HG02884 (cell line): Measurements from ENCODE around the gene DDAH1.
"Not testable (repeated sequence)": the region's sequence is repeated elsewhere in the genome, so short reads cannot be mapped to it uniquely, and the experiment has no call there.

Experiments
- ATAC-seq: cut with Tn5 transposase; IDR thresholded peaks from one replicate; pipeline ENCODE4 v1.9.1; 2021; ENCODE audit warnings: mild to moderate bottlenecking, moderate library complexity; ENCODE audit not compliant: unreplicated experiment

DDAH1 gene

DNA sequence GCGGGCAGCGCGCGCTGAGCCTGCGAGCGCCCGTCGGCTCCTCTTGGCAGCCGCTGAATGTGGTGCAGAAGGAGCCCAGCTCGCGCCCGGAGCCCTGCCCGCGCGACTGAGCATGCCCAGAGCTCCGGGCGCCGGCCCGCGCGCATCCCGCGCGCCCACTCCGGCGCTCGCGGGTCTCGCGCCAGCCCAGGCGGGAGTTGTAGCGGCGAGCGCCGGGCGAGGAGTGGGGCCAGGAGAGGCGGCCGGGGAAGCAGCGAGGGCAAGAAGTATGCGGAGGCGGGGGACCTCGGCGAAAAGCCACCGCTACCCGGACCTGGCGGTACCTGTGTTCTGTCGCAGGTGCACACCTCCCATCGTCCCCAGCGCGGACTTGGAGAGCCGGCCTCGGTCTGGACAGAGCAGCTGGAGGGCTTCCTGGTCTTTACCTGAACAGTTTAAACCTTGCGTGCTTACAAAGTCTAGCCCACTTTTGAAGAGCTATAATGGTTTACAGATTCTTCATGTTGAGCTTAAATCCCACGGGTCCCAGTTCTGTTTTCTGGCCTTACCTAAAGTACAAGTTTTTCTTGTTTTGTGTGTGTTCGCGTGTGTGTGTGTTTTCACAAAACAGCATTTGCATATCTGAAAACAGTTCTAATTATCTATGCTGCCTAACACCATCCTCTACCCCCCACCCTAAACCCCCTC, at the start of gene DDAH1:
Gene DDAH1, minus strand, starts transcription at position 61 of the 687 bp plus-strand sequence. CDS start 114 bp downstream, outside the sequence.
- ATAC-seq: peak; percentile 53

DNA sequence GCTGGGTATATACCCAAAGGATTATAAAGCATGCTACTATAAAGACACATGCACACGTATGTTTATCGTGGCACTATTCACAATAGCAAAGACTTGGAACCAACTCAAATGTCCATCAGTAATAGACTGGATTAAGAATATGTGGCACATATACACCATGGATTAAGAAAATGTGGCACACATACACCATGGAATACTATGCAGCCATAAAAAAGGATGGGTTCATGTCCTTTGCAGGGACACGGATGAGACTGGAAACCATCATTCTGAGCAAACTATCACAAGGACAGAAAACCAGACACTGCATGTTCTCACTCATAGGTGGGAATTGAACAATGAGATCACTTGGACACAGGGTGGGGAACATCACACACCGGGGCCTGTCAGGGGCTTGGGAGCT, 49.0 kb upstream of the DDAH1 start:
- ATAC-seq: not testable (repeated sequence)

DNA sequence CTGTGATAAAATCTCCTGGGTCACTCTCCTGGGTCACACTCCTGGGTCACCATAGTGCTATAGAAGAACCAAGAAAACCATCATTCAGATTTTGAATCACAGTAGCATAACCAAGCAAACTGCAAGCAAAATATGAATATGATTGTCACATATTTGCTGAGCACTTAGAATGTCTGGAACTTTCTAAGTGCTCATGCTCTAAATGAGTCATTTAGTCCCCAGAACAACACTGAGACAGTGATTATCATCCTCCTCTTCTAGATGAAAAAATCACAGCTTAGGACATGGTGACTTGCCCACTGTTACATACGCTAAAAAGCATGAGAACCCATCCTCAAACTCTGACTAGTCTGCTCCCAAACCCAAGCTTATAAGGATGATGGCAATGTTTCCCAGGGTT, 39.5 kb upstream of the DDAH1 start:
- no peak for ATAC-seq

DNA sequence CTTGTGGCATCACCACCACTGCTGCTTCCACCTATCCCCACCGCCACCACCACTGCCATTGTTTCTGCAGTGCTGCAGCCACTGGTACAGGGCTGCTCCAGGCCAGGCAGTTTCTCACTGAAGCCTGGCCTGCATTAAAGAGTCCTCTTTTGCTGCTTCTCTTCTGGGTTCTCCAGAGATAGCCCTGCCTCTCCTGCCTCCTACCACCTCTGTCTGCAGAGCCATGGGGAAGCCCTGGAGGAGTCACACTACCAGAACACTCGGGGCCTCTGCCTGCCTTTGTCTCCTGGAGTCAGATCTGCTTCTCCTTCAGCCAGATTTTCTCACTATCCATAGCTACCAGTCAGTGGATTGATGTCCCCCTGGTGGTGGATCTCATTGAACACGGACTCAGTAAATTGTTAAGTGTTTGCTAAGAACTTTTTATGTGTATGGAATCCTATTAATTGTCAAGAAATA, 37.7 kb upstream of the DDAH1 start:
- ATAC-seq: no peak

DNA sequence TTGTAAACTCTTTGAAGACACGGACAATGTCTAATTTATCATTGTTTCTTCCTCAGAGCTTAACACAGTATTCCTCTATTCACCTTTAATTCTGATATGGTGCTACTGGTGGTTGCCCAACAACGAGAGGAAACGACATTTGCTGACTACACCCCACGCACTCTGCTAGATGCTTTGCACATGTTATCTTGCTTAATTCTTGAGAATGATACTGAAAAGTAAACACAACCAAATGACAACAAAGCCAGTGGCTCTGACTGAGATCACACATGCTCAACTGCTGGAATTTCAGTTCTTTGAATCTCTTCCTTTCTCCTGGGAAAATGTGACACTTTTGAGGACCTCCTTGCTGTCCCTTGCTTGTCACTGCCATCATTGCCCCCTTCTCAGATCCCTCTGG, 37.2 kb upstream of the DDAH1 start:
- ATAC-seq: no peak

DNA sequence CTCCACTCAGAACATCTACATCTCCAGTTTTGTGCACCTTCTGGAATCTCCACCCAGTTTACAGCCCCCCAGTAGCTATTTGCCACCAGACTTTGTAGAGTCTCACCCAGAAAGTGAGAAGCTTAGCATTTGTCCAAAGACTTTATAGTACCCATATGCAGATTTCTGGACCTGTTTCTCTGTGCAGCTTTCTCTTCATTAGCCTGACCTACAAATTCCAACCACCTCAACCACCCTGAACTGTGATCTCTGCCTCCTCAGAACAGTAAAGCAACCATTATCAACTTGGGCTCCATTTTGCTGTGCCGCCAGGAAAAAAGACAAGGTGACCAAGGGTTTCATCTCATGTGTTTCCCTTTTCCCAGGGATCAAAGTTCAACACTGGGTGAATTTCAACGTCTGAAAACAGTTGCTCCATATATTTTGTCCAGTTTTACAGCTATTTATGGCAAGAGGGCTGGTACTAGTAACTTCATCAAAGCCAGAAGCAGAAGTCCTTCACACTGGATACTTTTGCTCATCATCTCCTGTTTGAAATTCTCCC, 36.5 kb upstream of the DDAH1 start:
- no peak for ATAC-seq

DNA sequence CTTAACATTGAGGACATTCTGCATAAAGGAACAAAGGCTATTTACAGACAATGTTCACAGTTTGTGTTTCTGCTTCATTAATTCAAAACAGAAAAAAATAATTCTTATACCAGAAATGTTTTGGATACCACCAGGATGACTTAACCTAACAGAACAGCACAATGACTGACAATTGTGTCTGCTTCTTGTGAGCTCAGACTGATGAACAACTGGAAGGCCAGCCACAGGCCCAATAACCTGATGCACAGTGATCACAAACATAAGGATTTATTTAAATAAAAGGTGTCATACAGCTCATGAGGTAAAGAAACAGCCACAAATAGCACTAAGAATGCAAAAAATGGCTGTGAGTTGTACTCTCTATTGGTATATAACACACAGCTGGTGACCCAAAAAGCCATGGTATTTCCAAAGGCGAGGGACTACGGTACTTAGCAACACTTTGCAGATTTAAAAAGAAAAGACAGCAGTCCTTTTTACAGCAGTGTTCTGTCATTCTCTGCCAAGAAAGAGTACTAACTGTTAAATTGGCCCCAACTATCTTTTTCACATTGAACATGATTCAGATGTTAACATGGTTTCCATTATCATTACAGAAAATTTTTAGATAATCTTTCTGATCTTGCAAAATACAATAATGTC, 32.1 kb upstream of the DDAH1 start:
- no peak for ATAC-seq

DNA sequence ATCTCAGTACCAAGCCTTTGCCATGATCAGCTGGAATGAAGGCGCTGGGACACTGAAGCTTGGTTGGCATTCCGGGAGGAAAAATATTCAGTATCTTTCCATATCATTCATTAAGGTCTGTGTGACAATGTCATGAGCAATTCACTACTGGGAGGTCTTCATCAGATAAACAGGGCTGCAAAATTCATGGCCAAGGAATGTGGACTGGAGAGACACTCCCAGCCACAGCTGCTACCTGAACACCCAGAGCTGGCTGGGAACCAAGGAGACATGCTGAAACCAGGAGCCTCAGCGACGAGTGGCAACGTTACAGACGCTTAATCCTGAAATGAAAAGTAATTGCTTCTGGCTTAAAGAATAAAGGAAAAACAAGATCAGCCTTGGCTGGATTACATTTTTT, 30.6 kb upstream of the DDAH1 start:
- ATAC-seq: no peak

DNA sequence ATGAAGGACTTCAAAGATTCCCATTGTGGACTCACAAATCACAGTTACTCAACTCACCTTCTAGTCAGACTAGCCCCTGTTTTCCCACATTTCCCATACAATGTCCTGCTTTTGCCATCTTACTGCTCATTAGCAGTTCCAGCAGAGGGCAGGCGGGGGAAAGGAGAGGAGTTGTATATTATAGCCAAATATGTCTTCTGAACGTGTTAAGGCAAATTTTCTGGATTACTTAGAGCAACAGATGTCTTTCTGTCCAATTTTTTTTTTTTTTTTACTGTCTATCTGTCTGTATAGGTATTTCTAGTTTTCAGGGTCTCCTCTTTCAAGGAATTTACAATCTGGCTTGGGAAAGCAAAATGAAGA, 29.9 kb upstream of the DDAH1 start:
- no peak for ATAC-seq

DNA sequence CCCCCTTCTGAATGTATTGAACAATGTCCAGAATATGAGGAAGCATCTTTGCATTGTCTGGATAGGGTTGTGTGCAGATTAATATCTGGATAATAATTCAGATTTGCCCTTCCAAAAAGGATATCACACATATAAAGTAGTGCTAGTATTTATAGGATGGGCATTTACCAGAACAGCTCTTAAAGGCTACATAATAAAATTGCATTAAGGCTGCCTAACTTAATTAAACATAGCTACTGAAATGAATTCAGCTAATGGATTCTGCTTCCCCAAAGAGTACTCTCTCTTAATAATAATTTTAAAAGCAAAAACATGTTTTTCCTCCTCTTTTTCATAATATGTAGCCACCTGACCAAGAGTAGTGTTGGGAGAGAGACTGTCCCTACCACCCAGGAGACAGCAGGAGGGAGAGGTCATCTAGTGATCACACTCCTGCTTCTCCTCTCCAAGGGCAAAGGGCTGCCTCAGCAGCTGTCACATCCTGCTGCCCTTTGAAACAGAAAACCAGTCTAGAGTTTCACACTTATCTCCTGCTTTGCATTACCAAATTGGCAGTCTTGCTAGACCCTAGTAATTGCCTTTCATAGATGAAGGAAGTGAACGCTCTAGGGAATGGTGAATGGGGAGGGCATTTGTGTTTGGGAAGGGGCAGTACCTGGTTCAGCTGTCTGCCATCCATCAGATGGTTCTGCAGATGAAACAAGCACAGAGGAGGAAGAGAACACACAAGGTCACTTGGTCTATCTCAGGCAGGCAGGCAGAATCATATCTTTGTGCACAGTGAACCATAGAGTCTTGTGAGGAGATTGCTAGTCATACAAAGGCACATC, 29.3 kb upstream of the DDAH1 start:
- no peak for ATAC-seq

DNA sequence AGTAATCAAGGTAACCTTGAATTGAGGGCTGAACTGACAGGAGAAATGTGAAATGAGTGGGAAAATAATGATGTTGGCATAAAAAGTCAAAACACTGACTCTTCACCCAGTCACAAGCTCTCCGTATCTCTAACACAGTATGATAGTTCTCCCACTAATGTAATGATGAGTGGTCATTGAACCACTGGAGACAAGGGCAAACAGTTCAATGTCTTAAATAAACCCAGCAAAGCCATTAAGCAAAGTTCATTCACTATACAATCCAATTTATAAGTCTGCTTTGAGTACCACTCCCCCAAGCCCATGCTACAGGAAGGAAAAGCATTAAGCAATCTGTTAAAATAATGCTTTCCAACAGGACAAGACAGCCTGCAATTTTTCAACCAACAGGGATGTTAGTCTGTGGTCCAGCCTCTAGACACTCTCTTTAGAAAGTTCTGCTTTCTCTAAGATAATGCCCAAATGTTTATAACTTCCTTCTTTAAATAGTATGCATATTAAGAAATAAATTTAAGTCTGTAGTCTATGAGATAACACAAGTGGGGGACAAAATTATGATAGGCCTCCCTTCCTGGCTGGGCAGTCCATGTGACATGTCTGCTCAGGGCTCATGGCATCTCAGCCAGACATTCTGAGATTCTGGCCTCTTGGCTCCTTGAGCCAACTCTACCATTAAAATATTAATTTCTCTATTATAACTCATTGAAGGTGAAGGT, 25.5 kb upstream of the DDAH1 start:
- ATAC-seq: no peak

DNA sequence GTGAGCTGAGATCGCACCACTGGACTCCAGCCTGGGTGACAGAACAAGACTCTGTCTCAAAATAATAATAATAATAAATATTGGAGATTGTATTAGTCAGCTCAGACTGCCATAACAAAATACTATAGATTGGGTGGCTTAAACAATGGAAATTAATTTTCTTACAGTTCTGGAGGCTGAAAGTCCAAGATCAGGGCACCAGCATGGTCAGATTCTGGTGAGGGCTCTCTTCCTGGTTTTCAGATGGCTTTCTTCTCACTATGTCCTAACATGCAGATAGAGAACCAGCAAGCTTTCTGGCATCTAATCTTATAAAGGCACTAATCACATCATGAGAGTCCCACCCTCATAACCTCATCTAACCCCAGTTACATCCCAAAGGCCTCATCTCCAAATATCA, 23.2 kb upstream of the DDAH1 start:
- no peak for ATAC-seq

DNA sequence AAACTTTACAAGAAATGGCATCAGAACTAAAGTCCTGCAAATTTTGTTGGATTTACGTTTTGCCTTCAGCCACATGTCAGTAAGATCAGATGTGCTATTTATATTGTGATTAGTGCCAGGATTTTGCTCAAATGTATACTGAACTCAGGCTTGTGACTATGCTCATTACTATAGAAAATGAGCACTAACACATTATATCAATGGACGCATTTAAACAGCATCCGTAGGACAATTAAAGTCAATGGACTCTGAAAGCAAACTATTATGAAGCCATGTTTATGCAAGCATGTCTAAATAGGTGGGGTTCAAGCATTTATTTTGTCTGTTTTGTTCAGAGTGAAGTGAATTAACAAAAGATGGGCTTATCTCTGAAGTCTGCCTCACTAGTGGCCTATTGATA, 20.6 kb upstream of the DDAH1 start:
- no peak for ATAC-seq

DNA sequence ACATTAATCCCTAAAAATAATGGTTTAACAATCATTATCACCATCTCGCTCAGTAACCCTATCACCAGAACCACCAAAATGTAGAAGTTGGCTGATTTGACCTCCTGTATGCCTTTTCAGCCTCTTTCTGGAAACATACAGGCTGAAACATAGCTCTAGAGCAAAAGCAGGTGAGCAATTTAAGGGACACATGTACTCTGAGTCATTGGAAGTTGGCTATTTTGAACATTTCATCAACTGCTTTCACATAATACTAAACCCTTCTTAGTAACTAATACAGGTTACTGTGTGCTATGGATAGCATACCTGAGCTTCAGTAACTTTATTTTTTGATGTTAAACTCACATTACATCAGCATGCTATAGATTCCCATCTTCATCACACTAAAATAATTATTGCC, 19.8 kb upstream of the DDAH1 start:
- ATAC-seq: no peak

DNA sequence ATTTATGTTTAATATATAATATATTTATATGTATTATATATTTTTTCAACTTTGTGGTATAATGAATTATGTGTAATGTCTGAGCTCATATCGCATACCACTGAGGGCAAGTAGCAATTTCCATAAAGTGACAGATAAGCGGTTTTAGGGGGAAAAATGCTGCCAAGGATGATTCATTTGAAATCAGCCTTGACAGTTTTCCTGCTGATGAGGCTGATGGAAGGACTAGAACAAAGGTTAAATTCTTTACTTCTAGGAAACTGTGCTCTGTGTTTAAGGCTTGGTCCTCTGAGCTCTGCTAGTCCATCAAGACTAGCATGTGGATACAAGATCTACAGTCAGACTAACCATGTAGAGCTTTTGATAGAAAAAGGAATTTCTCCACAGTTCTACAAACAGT, 19.3 kb upstream of the DDAH1 start:
- no peak for ATAC-seq

DNA sequence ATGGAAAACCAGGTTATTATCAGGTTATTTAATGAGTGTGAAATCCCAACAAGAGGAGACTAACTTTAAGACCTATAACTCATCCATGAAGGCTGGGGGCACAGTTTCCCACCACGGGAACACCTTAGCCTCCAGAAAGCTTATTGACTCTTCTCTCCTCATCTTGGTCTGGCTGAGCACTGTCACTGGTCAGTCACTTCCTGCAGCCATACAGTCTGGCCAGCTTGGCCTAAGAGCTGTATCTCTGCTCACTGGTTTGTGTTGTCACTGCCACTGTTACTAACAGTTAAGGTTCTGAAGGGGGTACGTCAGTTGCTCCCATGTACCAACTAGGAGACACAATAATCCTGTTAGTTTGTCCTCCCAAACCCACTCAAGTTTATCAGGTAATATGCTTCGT, 16.7 kb upstream of the DDAH1 start:
- ATAC-seq: no peak

DNA sequence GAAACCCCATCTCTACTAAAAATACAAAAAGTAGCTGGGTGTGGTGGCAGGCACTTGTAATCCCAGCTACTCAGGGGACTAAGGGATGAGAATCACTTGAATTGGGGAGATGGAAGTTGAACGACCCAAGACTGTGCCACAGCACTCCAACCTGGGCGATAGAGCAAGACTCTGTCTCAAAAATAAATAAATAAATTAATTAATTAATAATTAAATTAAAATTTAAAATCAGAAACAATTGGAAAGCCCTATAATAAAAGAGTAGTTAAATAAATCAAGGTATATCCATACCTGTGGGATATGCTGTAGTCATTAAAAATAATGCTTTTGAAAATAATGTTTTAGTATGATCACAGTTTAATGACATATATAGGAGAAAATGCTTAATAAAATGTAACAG, 15.6 kb upstream of the DDAH1 start:
- ATAC-seq: no peak

DNA sequence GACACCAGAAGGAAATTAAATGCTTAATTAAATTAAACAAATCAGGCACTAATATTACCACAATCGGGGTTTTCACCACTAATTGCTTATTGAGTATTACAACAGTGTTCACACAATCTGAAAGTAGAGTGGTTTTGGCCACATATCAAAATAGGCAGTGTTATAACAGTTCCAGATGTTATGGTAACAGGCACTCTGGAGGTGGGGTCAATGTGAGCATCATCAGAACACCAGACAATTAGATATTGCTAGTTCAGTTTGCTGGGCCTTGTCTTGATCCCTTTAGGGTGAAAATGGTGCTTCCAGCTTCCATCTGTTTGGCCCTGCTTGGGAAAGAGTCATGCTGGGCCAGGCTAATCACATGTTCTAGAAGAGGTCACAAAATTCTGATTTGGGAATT, 14.5 kb upstream of the DDAH1 start:
- ATAC-seq: no peak

DNA sequence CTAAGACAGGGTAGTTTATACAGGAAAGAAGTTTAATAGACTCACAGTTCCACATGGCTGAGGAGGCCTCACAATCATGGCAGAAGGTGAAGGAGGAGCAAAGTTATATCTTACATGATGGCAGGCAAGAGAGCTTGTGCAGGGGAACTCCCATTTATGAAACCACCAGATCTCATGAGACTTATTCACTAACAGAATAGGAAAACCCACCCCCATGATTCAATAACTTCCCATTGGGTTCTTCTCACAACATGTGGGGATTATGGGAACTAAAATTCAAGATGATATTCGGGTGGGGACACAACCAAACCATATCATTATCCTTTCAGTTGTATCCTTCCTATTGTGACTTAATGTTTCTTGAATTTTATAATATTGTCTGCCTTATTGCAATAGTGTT, 13.4 kb upstream of the DDAH1 start:
- no peak for ATAC-seq

DNA sequence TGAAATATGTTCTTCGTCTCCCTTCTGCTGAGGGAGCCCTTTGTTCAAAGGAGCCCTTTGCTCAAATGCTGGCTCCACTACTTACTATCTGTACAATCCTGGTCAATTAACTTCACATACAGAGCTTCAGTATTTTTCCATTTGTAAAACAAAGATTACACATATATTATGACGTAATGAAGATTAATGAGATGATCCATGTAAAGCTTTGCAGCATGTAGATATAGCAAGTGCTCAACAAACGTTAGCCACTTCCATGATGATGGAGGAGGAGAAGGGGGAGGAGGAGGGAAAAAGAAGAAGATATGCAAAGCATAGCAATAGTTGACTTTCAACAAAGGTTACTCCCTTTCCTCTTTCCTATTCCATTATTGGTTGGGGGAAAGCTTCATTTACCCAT, 10.1 kb upstream of the DDAH1 start:
- ATAC-seq: no peak

DNA sequence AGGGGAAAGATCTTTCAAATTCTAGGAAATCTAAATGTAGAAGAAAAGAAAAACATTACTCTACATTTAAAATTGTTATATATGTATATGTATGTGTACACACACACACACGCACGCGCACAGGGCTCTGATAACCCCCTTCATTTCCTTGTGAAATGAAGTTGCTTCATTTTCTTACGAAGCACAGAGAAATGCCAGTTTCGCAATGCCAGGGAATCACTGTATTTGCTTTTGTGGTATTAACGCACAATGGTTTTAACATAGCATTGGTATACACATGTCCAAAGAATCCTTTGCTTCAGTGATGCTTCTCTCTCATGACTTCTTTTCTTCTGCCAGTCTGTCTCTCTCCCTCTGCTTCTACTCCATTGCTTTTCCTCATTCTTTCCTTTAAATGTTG, 8.4 kb upstream of the DDAH1 start:
- ATAC-seq: no peak
